IMR-90 (cell line): ENCODE data around the gene POLE4. TPM values are rescaled to one million over a fixed set of nuclear protein-coding genes. Genes with fewer than 3 reads are reported as not detected.

Experiments used
- ATAC-seq: fragments of 200-7000 bp; cut with Tn5 transposase; 2 replicates; pipeline ENCODE4 v1.9.1; 2020; ENCODE audit warnings: low read depth, mild to moderate bottlenecking, moderate library complexity
- BruUV-seq: library from RNA; stranded (reverse); fragments of 400-500 nt; replicated peaks from 2 replicates; lab custom pipeline; 2021; lab: Mats Ljungman, UMichigan
- CTCF ChIA-PET: fragments of 300-600 bp; formaldehyde crosslinking; extraction: SDS; loops from one replicate; lab custom pipeline; 2021; ENCODE audit warnings: antibody characterized with exemption; lab: Yijun Ruan, JAX
- POLR2A ChIA-PET: fragments of 300-600 bp; sonication (Branson Sonifier 250); formaldehyde crosslinking; loops from one replicate; lab custom pipeline; 2022; ENCODE audit warnings: antibody characterized with exemption; ENCODE audit not compliant: unreplicated experiment; lab: Charles Lee
- DNase-seq: peaks from one replicate; pipeline ENCODE4 v3.0.0; 2013
- H2AFZ ChIP-seq: replicated peaks from 2 replicates; pipeline ENCODE3; 2013; ENCODE audit warnings: low read length, mild to moderate bottlenecking; ENCODE audit not compliant: poor library complexity
- H2AK5ac ChIP-seq: 2 replicates; pipeline ENCODE4 v1.6.1; 2013; ENCODE audit warnings: low read depth, low read length, inconsistent platforms
- H2AK9ac ChIP-seq: replicated peaks from 2 replicates; pipeline ENCODE3; 2013; ENCODE audit warnings: mild to moderate bottlenecking, low read depth, low read length, moderate library complexity; ENCODE audit not compliant: poor library complexity
- H2BK120ac ChIP-seq: 2 replicates; pipeline ENCODE4 v1.6.1; 2013; ENCODE audit warnings: low read depth, low read length, inconsistent platforms
- H2BK15ac ChIP-seq: 3 replicates; pipeline ENCODE4 v1.6.1; 2013; ENCODE audit warnings: low read depth, low read length, inconsistent platforms
- H2BK20ac ChIP-seq: 2 replicates; pipeline ENCODE4 v1.6.1; 2013; ENCODE audit warnings: low read depth, mild to moderate bottlenecking, inconsistent platforms, low read length, moderate library complexity
- H2BK5ac ChIP-seq: 2 replicates; pipeline ENCODE4 v1.6.1; 2013; ENCODE audit warnings: mild to moderate bottlenecking, low read depth, low read length, inconsistent platforms; ENCODE audit not compliant: poor library complexity, severe bottlenecking
- H3K14ac ChIP-seq: replicated peaks from 2 replicates; pipeline ENCODE4 v1.6.1; 2013; ENCODE audit warnings: low read depth, low read length, inconsistent platforms
- H3K18ac ChIP-seq: 2 replicates; pipeline ENCODE4 v1.6.1; 2013; ENCODE audit warnings: low read depth, low read length, control low read depth
- H3K23ac ChIP-seq: 2 replicates; pipeline ENCODE4 v1.6.1; 2013; ENCODE audit warnings: low read depth, low read length, inconsistent platforms
- H3K27ac ChIP-seq: 2 replicates; pipeline ENCODE4 v1.5.1; 2013; ENCODE audit warnings: mild to moderate bottlenecking, control low read depth, low read length; ENCODE audit not compliant: insufficient read depth
- H3K27me3 ChIP-seq: 2 replicates; pipeline ENCODE4 v1.6.1; 2013; ENCODE audit warnings: low read length; ENCODE audit not compliant: control insufficient read depth, insufficient read depth
- H3K36me3 ChIP-seq: 2 replicates; pipeline ENCODE4 v1.6.1; 2013; ENCODE audit warnings: low read length, mixed read lengths; ENCODE audit not compliant: control insufficient read depth, insufficient read depth
- H3K4ac ChIP-seq: 2 replicates; pipeline ENCODE4 v1.6.1; 2013; ENCODE audit warnings: low read depth, low read length, inconsistent platforms
- H3K4me1 ChIP-seq: 2 replicates; pipeline ENCODE4 v1.6.1; 2013; ENCODE audit warnings: low read length, mixed read lengths; ENCODE audit not compliant: control insufficient read depth, insufficient read depth
- H3K4me2 ChIP-seq: 2 replicates; pipeline ENCODE4 v1.6.1; 2013; ENCODE audit warnings: low read depth, mild to moderate bottlenecking, control low read depth, low read length, moderate library complexity
- H3K4me3 ChIP-seq: 2 replicates; pipeline ENCODE4 v1.5.1; 2013; ENCODE audit warnings: low read depth, mild to moderate bottlenecking, control low read depth, low read length, moderate library complexity; ENCODE audit not compliant: insufficient read depth
- H3K56ac ChIP-seq: 2 replicates; pipeline ENCODE4 v1.6.1; 2013; ENCODE audit warnings: low read length, inconsistent platforms; ENCODE audit not compliant: insufficient read depth; ENCODE audit errors: extremely low read depth
- H3K79me1 ChIP-seq, 2 experiments: 2 replicates each; pipeline ENCODE4 v1.6.1; 2013; ENCODE audit warnings: low read length in 2 of 2, inconsistent platforms in 1 of 2, low read depth in 1 of 2
- H3K9ac ChIP-seq: 2 replicates; pipeline ENCODE4 v1.6.1; 2013; ENCODE audit warnings: low read depth, low read length, control low read depth
- H3K9me1 ChIP-seq: 2 replicates; pipeline ENCODE4 v1.6.1; 2013; ENCODE audit warnings: low read length, inconsistent platforms; ENCODE audit not compliant: insufficient read depth
- H3K9me3 ChIP-seq: 2 replicates; pipeline ENCODE4 v1.6.1; 2013; ENCODE audit warnings: low read length; ENCODE audit not compliant: control insufficient read depth, insufficient read depth
- H4K20me1 ChIP-seq: 2 replicates; pipeline ENCODE4 v1.6.1; 2013; ENCODE audit warnings: low read length, inconsistent platforms; ENCODE audit not compliant: insufficient read depth
- H4K5ac ChIP-seq: 2 replicates; pipeline ENCODE4 v1.6.1; 2013; ENCODE audit warnings: mild to moderate bottlenecking, low read depth, low read length, control low read depth
- H4K8ac ChIP-seq, 2 experiments: 2 replicates each; pipeline ENCODE4 v1.6.1; 2013; ENCODE audit warnings: low read depth in 2 of 2, low read length in 2 of 2, control low read depth in 1 of 2, inconsistent platforms in 1 of 2
- H4K91ac ChIP-seq: 2 replicates; pipeline ENCODE4 v1.6.1; 2013; ENCODE audit warnings: low read depth, low read length, inconsistent platforms; ENCODE audit not compliant: insufficient read depth
- ELK1 ChIP-seq: fragments of 150-350 bp; IDR thresholded peaks from 2 replicates; pipeline ENCODE4 v1.6.1; 2016; ENCODE audit warnings: low read depth, mild to moderate bottlenecking, low read length, moderate library complexity, borderline replicate concordance
- FOS ChIP-seq: fragments of 150-350 bp; IDR thresholded peaks from 2 replicates; pipeline ENCODE4 v1.6.1; 2016; ENCODE audit warnings: low read depth, low read length
- MAFK ChIP-seq: IDR thresholded peaks from 2 replicates; pipeline ENCODE4 v1.6.1; 2012; ENCODE audit warnings: low read depth, low read length, improper control_type of control experiment
- NFE2L2 ChIP-seq: fragments of 150-350 bp; IDR thresholded peaks from 2 replicates; pipeline ENCODE4 v1.6.1; 2016; ENCODE audit warnings: low read depth, mild to moderate bottlenecking, low read length
- USF2 ChIP-seq: fragments of 150-350 bp; IDR thresholded peaks from 2 replicates; pipeline ENCODE4 v1.6.1; 2017; ENCODE audit warnings: mild to moderate bottlenecking, antibody characterized with exemption, low read length, low read depth
- WGBS, 2 experiments: methylation state at CpG; one replicate each; pipeline versions ENCODE4 v1.1.5 to v1.1.7; 2013; ENCODE audit warnings: missing lambda C conversion rate in 2 of 2; ENCODE audit not compliant: insufficient read length in 1 of 2; ENCODE audit errors: extremely low coverage in 2 of 2; 5-methylcytosine and 5-hydroxymethylcytosine counted together
- dilution Hi-C: fragments of 300-500 bp; cut with HindIII; formaldehyde crosslinking; loops from one replicate; pipeline ENCODE4 v1.14.3; 2018; ENCODE audit warnings: low sequenced_read_pairs; ENCODE audit not compliant: unreplicated experiment
- in situ Hi-C: fragments of 300-500 bp; cut with MboI; formaldehyde crosslinking; loops from 3 replicates; pipeline ENCODE4 v1.14.3; 2019; ENCODE audit warnings: low sequenced_read_pairs, inconsistent platforms, mixed read lengths
- intact Hi-C: fragments of 100-400 bp; cut with micrococcal nuclease; formaldehyde crosslinking; loops from 2 replicates; pipeline ENCODE4 v1.10.0; 2022
- polyA plus RNA-seq, 3 experiments: library from polyadenylated mRNA; depleted of rRNA; stranded (reverse); fragments of >200 nt; gene quantifications; 2 replicates each; pipeline ENCODE4 v1.2.3, GENCODE V29; 2012; ENCODE audit warnings: low replicate concordance in 1 of 3
- total RNA-seq: library from RNA; depleted of rRNA; stranded (reverse); fragments of >200 nt; gene quantifications from 2 replicates; pipeline ENCODE4 v1.2.3, GENCODE V29; 2012
- TF ChIP-seq, protein P1 (sequence below): conservative IDR thresholded peaks from 2 replicates; pipeline ENCODE4 v1.5.1; 2012; ENCODE audit warnings: mild to moderate bottlenecking, low read depth, low read length, improper control_type of control experiment

POLE4 gene
- total and polyA plus RNA-seq, 2 of the 4 experiments (the other 2 are of a cell fraction): 9.0 to 23.9 TPM

DNA sequence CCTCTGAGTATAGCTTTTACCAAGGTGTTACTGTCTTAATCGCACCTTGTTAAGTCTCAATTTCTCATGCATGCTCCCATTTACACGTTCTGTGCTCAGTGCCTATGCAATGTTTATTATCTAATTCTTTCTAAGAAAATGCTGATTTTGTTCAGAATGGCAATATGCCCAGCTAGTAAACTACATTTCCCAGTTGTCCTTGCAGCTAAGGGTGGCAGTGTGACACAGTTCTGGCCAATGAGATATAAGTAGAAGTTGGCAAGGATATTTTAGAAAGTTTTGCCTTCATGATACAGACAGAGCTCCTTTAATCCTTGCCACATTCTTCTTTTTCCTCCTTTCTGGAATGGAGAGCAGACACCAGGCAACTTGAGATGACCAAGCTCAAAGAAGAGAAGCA, 45.3 kb downstream of the POLE4 start:
- peak; percentile 18 for DNase-seq
- H3K4me3 ChIP-seq: no peak overlapping the region
- intact Hi-C loops: no loop called here
- ChIA-PET CTCF (interaction anchor here (1.0 kb wide), 1 partner anchor 61 kb away, joined by 3 read pairs; no protein-coding TSS in a partner anchor), POLR2A (no interaction called here)
- in situ Hi-C loops: no loop called here
- no peak overlapping the region for H3K9ac ChIP-seq
- peak; percentile 57 for ATAC-seq
- H3K4me2 ChIP-seq: no peak overlapping the region
- H3K36me3 ChIP-seq: no peaks in the 10 kb centered on the region
- no peaks in the 10 kb centered on the region for H4K20me1 ChIP-seq
- no peak for TF ChIP-seq NFE2L2
- TF ChIP-seq USF2: peak; percentile 63; the same call in 1 of the 2 replicates
- TF ChIP-seq FOS: no peak
- TF ChIP-seq ELK1: no peak
- TF ChIP-seq, protein P1, sequence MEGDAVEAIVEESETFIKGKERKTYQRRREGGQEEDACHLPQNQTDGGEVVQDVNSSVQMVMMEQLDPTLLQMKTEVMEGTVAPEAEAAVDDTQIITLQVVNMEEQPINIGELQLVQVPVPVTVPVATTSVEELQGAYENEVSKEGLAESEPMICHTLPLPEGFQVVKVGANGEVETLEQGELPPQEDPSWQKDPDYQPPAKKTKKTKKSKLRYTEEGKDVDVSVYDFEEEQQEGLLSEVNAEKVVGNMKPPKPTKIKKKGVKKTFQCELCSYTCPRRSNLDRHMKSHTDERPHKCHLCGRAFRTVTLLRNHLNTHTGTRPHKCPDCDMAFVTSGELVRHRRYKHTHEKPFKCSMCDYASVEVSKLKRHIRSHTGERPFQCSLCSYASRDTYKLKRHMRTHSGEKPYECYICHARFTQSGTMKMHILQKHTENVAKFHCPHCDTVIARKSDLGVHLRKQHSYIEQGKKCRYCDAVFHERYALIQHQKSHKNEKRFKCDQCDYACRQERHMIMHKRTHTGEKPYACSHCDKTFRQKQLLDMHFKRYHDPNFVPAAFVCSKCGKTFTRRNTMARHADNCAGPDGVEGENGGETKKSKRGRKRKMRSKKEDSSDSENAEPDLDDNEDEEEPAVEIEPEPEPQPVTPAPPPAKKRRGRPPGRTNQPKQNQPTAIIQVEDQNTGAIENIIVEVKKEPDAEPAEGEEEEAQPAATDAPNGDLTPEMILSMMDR: no peak
- no peak for TF ChIP-seq MAFK
- no peak overlapping the region for H4K91ac ChIP-seq
- H3K18ac ChIP-seq: 0 out of 2 replicates have a peak overlapping the region, but pooled peaks have one; percentile 11
- dilution Hi-C loops: no loop called here
- no peak overlapping the region for H4K8ac ChIP-seq
- H3K27ac ChIP-seq: no peak overlapping the region
- H2BK120ac ChIP-seq: no peak overlapping the region
- H3K56ac ChIP-seq: no peak overlapping the region
- H3K9me3 ChIP-seq: peaks cover 3% of the 10 kb centered on the region; the same call in 1 of the 2 replicates
- H3K79me1 ChIP-seq: no peaks in the 10 kb centered on the region
- H2BK15ac ChIP-seq: no peak overlapping the region
- no peak overlapping the region for H4K5ac ChIP-seq
- H2AFZ ChIP-seq: no peak overlapping the region
- WGBS, 2 experiments: no CpG with 5 or more reads among the region's 2 CpGs
- H3K27me3 ChIP-seq: no peaks in the 10 kb centered on the region
- no peak overlapping the region for H3K4ac ChIP-seq
- no peak overlapping the region for H2BK20ac ChIP-seq
- H2AK9ac ChIP-seq: no peak overlapping the region
- H3K9me1 ChIP-seq: peaks cover 3% of the 10 kb centered on the region; the same call in 1 of the 2 replicates
- no peak overlapping the region for H2BK5ac ChIP-seq
- BruUV-seq: no TSS peak
- no peak overlapping the region for H3K23ac ChIP-seq
- H3K4me1 ChIP-seq: peaks cover 2% of the 10 kb centered on the region
- H2AK5ac ChIP-seq: no peak overlapping the region
- H3K14ac ChIP-seq: no peak overlapping the region
